Astrocyte (in vitro differentiated cells and primary cell): ENCODE results near the gene FSTL4.

Experiments used
- EZH2 ChIP-seq: IDR thresholded peaks from 2 replicates; pipeline ENCODE4 v1.6.1; 2012; ENCODE audit warnings: mild to moderate bottlenecking, low read length, inconsistent platforms; ENCODE audit not compliant: insufficient read depth
- TF ChIP-seq, protein P1 (sequence below): IDR thresholded peaks from 2 replicates; pipeline ENCODE4 v1.5.1; 2011; ENCODE audit warnings: low read depth, mild to moderate bottlenecking, inconsistent platforms, low read length, moderate library complexity; ENCODE audit not compliant: insufficient read depth

DNA sequence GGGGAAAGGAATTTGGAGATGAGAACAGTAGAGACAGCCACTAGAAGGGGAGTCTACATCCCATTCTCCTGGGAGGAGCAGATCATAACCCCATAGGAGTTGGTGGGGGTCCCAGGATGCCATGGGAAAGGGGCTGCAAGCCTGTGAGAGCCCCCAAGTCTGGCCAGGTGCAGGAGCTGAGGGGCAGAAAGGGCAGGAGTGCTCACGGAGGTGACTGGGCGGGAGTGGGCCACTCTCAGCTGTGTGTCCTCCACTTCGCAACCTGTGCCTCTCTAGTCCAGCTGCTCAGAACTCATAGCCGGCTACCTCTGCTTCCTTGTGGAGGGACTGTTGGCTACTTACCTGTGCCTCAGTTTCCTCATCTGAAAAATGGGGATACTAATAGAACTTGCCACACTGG lies 263.9 kb downstream of the FSTL4 start:
- TF ChIP-seq, protein P1, sequence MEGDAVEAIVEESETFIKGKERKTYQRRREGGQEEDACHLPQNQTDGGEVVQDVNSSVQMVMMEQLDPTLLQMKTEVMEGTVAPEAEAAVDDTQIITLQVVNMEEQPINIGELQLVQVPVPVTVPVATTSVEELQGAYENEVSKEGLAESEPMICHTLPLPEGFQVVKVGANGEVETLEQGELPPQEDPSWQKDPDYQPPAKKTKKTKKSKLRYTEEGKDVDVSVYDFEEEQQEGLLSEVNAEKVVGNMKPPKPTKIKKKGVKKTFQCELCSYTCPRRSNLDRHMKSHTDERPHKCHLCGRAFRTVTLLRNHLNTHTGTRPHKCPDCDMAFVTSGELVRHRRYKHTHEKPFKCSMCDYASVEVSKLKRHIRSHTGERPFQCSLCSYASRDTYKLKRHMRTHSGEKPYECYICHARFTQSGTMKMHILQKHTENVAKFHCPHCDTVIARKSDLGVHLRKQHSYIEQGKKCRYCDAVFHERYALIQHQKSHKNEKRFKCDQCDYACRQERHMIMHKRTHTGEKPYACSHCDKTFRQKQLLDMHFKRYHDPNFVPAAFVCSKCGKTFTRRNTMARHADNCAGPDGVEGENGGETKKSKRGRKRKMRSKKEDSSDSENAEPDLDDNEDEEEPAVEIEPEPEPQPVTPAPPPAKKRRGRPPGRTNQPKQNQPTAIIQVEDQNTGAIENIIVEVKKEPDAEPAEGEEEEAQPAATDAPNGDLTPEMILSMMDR: no peak
- TF ChIP-seq EZH2: no peak
